ENCODE measurements around the gene NID2.

The NID2 gene

GRCh38 chr14:52032204-52032801 is 36.6 kb downstream of the NID2 start:
- no peak overlapping the region for H3K4me3 Mint-ChIP-seq
- H3K4me1 Mint-ChIP-seq (ENCODE audit: low read depth) = no peaks in the 10 kb centered on the region
- H3K27me3 Mint-ChIP-seq (ENCODE audit: low read depth) = peaks cover 25% of the 10 kb centered on the region
- no peaks in the 10 kb centered on the region for H3K9me3 Mint-ChIP-seq
- no peaks in the 10 kb centered on the region for H3K36me3 Mint-ChIP-seq (ENCODE audit: low read depth)
- no peak overlapping the region for H3K27ac Mint-ChIP-seq

DNA sequence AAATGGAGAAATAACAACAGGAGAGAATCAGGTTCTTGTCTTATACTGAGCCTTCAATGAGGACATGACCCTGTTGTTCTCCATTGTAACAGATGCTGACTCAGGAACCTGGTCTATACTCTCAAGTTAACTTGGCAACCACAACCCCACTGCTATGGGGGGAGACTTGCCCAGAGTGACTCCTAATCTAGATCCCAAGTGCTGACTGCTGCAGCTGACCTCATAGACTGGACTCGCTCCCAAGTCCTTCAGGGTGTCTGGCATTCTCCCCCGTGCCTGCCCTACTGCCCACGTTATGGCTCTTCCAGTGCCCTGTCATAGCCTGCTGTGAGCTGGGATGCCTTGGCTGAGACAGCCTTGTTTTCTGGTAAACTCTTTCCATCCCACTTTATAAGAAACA is 37.1 kb downstream of the NID2 start:
- H3K36me3 Mint-ChIP-seq (ENCODE audit: low read depth) = no peaks in the 10 kb centered on the region
- no peaks in the 10 kb centered on the region for H3K4me1 Mint-ChIP-seq (ENCODE audit: low read depth)
- H3K4me3 Mint-ChIP-seq = no peak overlapping the region
- peaks cover 25% of the 10 kb centered on the region for H3K27me3 Mint-ChIP-seq (ENCODE audit: low read depth)
- H3K27ac Mint-ChIP-seq = no peak overlapping the region
- no peaks in the 10 kb centered on the region for H3K9me3 Mint-ChIP-seq

GRCh38 chr14:52029881-52030280 is 39.0 kb downstream of the NID2 start:
- H3K4me1 Mint-ChIP-seq (ENCODE audit: low read depth) = no peaks in the 10 kb centered on the region
- H3K36me3 Mint-ChIP-seq (ENCODE audit: low read depth) = no peaks in the 10 kb centered on the region
- H3K4me3 Mint-ChIP-seq = no peak overlapping the region
- H3K27ac Mint-ChIP-seq = no peak overlapping the region
- peaks cover 17% of the 10 kb centered on the region for H3K27me3 Mint-ChIP-seq (ENCODE audit: low read depth)
- H3K9me3 Mint-ChIP-seq = no peaks in the 10 kb centered on the region

DNA sequence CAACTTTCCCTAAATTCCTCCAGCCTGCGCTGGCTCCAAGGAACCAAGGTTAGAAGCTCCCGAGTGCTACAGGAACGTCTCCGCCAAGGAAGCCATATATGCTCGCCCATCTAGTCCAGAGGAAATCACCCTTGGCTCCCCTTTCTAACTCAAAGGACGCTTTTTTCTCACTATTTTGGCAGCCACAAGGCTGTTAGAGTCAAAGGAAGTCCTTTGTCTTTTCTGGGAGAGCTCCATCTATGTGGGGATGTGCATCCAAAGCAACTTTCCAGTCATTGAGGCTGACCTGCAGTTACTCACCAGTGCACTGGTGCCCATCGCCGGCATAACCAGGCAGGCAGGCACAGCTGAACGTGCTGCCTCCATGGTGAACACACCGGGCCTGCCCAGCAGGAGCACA is 42.0 kb downstream of the NID2 start:
- H3K27ac Mint-ChIP-seq = no peak overlapping the region

GRCh38 chr14:52026017-52026660 is 42.7 kb downstream of the NID2 start:
- Mint-ChIP-seq H3K4me3 (no peak overlapping the region), H3K27ac (no peak overlapping the region), H3K4me1 (ENCODE audit: low read depth) (peaks cover 17% of the 10 kb centered on the region), H3K36me3 (ENCODE audit: low read depth) (peaks cover 4% of the 10 kb centered on the region), H3K27me3 (ENCODE audit: low read depth) (no peaks in the 10 kb centered on the region), H3K9me3 (peaks cover 7% of the 10 kb centered on the region)

More for the DNA sequence above, 42.0 kb downstream of the NID2 start:
- Mint-ChIP-seq H3K36me3 (ENCODE audit: low read depth) (peaks cover 4% of the 10 kb centered on the region), H3K4me1 (ENCODE audit: low read depth) (peaks cover 10% of the 10 kb centered on the region), H3K27me3 (ENCODE audit: low read depth) (peaks cover 7% of the 10 kb centered on the region), H3K9me3 (peaks cover 7% of the 10 kb centered on the region), H3K4me3 (no peak overlapping the region)

DNA sequence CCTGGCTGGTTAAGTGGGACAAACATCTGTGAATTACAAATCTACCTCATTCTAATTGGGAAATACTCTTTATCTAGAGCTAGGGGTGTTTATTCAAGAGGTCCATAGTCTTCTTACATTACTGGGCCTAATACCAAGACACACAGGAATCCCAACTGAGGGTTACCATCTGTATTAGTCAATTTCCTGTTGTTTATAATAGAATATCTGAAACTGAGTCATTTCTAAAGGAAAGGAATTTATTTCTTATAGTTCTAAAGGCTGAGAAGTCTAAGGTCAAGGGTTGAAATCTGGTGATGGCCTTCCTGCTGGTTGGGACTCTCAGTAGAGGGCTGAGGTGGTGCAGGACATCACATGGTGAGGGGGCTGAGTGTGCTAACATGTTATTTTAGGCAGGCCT is 43.5 kb downstream of the NID2 start:
- Mint-ChIP-seq H3K36me3 (ENCODE audit: low read depth) (peaks cover 4% of the 10 kb centered on the region), H3K27me3 (ENCODE audit: low read depth) (no peaks in the 10 kb centered on the region), H3K9me3 (peaks cover 7% of the 10 kb centered on the region), H3K4me3 (no peak overlapping the region), H3K4me1 (ENCODE audit: low read depth) (peaks cover 25% of the 10 kb centered on the region), H3K27ac (no peak overlapping the region)

GRCh38 chr14:52023518-52023917 is 45.3 kb downstream of the NID2 start:
- H3K4me1 Mint-ChIP-seq (ENCODE audit: low read depth) = peaks cover 31% of the 10 kb centered on the region
- no peaks in the 10 kb centered on the region for H3K27me3 Mint-ChIP-seq (ENCODE audit: low read depth)
- H3K4me3 Mint-ChIP-seq = no peak overlapping the region
- H3K36me3 Mint-ChIP-seq (ENCODE audit: low read depth) = peaks cover 4% of the 10 kb centered on the region
- H3K9me3 Mint-ChIP-seq = peaks cover 7% of the 10 kb centered on the region
- H3K27ac Mint-ChIP-seq = no peak overlapping the region

DNA sequence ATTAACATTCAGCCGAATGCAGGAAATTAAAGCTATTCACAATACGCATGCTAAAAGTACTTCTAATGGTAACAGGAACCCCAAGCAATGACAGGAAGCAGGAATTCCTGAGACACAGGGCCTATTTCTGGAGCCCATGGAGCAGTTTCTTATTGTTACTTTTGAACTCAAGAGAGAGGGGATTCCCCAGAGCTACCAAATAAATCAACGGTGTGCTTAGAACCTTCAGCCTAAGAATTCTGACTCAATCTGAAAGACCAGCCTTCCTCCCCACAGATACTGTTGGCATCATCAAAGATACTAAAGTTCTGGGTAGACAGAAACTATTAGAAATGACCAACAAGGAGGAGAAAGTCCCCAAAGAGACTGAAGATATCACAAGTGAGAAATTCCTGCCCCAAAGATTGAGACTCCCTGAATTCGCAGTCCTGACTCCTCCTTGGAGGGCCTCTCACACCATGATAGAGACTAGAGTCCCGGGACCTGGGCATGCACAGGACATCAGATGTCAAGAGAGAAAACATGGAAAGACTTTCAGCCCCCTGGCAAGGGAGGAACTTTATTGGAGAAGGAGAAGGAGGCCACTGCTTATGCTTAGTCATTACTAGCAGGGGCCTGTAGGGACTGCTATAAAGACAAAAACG is 46.8 kb downstream of the NID2 start:
- Mint-ChIP-seq H3K4me1 (ENCODE audit: low read depth) (peaks cover 31% of the 10 kb centered on the region), H3K4me3 (peak overlapping the region; percentile 2), H3K27me3 (ENCODE audit: low read depth) (no peaks in the 10 kb centered on the region), H3K9me3 (peaks cover 7% of the 10 kb centered on the region), H3K36me3 (ENCODE audit: low read depth) (peaks cover 4% of the 10 kb centered on the region), H3K27ac (peak overlapping the region; percentile 52)

DNA sequence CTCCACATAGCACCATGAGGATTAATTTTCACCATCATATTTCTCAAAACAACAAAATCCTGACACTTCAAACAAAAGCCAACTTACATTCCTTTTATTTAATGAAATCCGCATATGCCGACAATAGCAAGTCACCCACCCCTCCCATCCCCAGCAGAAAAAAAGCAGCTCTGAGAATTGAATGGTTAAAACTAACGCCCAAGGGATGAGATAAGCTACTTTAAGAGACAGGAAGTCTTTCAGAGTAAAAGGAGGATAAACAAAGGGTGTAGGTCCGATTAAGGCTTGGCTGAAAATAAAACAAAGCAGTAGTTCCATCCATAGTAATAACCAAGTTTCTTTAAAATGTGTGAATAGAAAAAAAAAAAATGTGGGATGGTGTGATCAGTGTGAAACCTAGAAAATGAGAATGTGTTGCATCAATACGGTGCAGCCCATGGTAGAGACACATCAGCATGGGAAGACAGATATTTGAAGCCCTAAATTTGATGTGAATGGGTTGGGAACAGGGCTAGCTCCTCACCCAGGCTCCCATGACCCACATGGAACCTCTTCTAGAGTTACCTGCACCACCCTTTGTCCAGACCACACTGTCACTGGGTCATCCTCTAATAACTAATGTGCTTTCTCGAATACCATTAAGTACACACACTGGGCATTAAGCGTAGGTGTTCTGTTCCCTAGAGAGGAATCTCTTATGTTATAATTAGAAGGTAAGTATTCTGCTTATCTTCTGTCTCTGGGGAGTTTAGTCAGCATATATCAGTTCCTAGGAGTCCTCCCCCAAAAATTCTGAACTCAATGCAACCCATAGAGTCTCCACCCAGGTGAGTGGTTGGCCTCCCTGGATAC is 47.8 kb downstream of the NID2 start:
- H3K27ac Mint-ChIP-seq = peak overlapping the region; percentile 52
- peaks cover 31% of the 10 kb centered on the region for H3K4me1 Mint-ChIP-seq (ENCODE audit: low read depth)
- peaks cover 4% of the 10 kb centered on the region for H3K36me3 Mint-ChIP-seq (ENCODE audit: low read depth)
- no peaks in the 10 kb centered on the region for H3K27me3 Mint-ChIP-seq (ENCODE audit: low read depth)
- peaks cover 7% of the 10 kb centered on the region for H3K9me3 Mint-ChIP-seq
- H3K4me3 Mint-ChIP-seq = no peak overlapping the region

DNA sequence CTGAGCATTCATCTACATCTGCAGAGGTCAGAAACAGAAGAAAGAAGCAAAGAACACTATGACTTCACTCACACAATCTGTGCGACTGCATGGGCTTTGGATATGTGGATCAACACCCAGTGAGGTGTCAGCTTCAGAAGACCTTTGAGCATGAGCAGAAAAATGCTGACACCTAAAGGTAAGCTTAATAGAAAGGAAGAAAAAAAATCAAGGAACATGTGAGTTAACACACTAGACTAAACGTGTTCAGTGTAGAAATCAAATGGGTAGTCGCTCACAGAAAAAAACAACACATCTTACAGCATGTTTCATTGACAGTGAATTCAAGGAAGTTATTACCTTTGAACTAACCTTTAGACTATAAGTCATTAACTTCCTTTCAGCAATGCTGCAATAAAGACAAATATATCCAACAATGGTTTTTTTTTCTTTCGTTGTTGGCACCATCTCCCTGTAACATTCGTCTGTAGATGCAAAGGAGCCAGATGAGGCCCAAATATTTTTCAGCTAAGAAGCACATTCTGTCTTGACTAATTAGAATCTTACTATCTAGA is 48.6 kb downstream of the NID2 start:
- H3K27me3 Mint-ChIP-seq (ENCODE audit: low read depth) = no peaks in the 10 kb centered on the region
- no peak overlapping the region for H3K27ac Mint-ChIP-seq
- H3K4me1 Mint-ChIP-seq (ENCODE audit: low read depth) = peaks cover 31% of the 10 kb centered on the region
- H3K9me3 Mint-ChIP-seq = peaks cover 7% of the 10 kb centered on the region
- H3K4me3 Mint-ChIP-seq = no peak overlapping the region
- H3K36me3 Mint-ChIP-seq (ENCODE audit: low read depth) = peaks cover 4% of the 10 kb centered on the region

DNA sequence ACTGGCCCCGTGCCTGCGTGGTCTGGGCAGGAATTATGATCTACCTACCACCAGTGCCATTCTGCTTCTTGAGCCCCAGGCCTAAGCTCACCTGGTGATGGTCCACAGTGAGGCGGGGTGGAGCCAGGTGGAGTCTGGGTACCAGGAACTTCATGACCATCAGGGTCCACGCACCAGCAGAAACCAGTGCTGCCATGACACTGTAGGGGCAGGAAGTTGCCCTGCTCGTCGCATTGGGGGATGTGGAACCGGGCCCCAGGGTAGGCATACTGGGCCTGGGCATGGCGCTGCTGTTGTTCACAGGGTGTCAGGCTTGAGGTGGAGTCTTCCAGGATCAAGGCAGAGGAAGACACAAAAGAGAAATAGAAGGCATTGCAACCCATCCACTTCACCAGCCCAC is 49.9 kb downstream of the NID2 start:
- no peaks in the 10 kb centered on the region for H3K9me3 Mint-ChIP-seq
- no peak overlapping the region for H3K4me3 Mint-ChIP-seq
- peaks cover 2% of the 10 kb centered on the region for H3K36me3 Mint-ChIP-seq (ENCODE audit: low read depth)
- no peaks in the 10 kb centered on the region for H3K27me3 Mint-ChIP-seq (ENCODE audit: low read depth)
- no peak overlapping the region for H3K27ac Mint-ChIP-seq
- H3K4me1 Mint-ChIP-seq (ENCODE audit: low read depth) = peaks cover 33% of the 10 kb centered on the region

- H3K9me3 Mint-ChIP-seq = no peaks in the 10 kb centered on the region
- no peaks in the 10 kb centered on the region for H3K27me3 Mint-ChIP-seq (ENCODE audit: low read depth)
- H3K27ac Mint-ChIP-seq = no peak overlapping the region
- peaks cover 3% of the 10 kb centered on the region for H3K36me3 Mint-ChIP-seq (ENCODE audit: low read depth)
- no peak overlapping the region for H3K4me3 Mint-ChIP-seq
- peaks cover 36% of the 10 kb centered on the region for H3K4me1 Mint-ChIP-seq (ENCODE audit: low read depth)
These were observed 50.6 kb downstream of the NID2 start for GRCh38 chr14:52018252-52018651.

GRCh38 chr14:52015411-52016030 is 53.3 kb downstream of the NID2 start:
- no peaks in the 10 kb centered on the region for H3K9me3 Mint-ChIP-seq
- H3K4me1 Mint-ChIP-seq (ENCODE audit: low read depth) = peaks cover 14% of the 10 kb centered on the region
- H3K4me3 Mint-ChIP-seq = no peak overlapping the region
- H3K36me3 Mint-ChIP-seq (ENCODE audit: low read depth) = peaks cover 15% of the 10 kb centered on the region
- no peak overlapping the region for H3K27ac Mint-ChIP-seq
- H3K27me3 Mint-ChIP-seq (ENCODE audit: low read depth) = no peaks in the 10 kb centered on the region
